Activated B cell treated with CpG ODN at 0.5 μM for 24 hours (primary cell): Measurements from ENCODE around the gene IFT80. TPM values are rescaled to one million over a fixed set of nuclear protein-coding genes. Genes with fewer than 3 reads are reported as not detected.

Experiments
- ATAC-seq: fragments of 200-7000 bp; cut with Tn5 transposase; one replicate; pipeline ENCODE4 v1.10.0; 2021; ENCODE audit warnings: low read depth, mild to moderate bottlenecking, moderate library complexity
- CTCF ChIA-PET: fragments of 350-600 bp; sonication (Branson Sonifier 250); formaldehyde crosslinking; loops from one replicate; lab custom pipeline; 2021; ENCODE audit warnings: antibody characterized with exemption; lab: Charles Lee
- POLR2A ChIA-PET: fragments of 350-600 bp; sonication (Branson Sonifier 250); formaldehyde crosslinking; loops from one replicate; lab custom pipeline; 2021; ENCODE audit warnings: antibody characterized with exemption; lab: Charles Lee
- DNase-seq: peaks from one replicate; pipeline ENCODE4 v3.0.0; 2022
- H3K27ac Mint-ChIP-seq: one replicate; pipeline ENCODE4 v1.8.0; 2020; ENCODE audit warnings: mixed read lengths
- H3K27me3 Mint-ChIP-seq: one replicate; pipeline ENCODE4 v1.8.0; 2021; ENCODE audit warnings: mixed read lengths
- H3K36me3 Mint-ChIP-seq: one replicate; pipeline ENCODE4 v1.8.0; 2021; ENCODE audit warnings: low read depth, mixed read lengths
- H3K4me1 Mint-ChIP-seq: one replicate; pipeline ENCODE4 v1.8.0; 2021; ENCODE audit warnings: mixed read lengths
- H3K4me3 Mint-ChIP-seq: one replicate; pipeline ENCODE4 v1.8.0; 2020; ENCODE audit warnings: mild to moderate bottlenecking, mixed read lengths
- H3K9me3 Mint-ChIP-seq: one replicate; pipeline ENCODE4 v1.8.0; 2020; ENCODE audit warnings: mixed read lengths
- CTCF ChIP-seq: fragments of 200-600 bp; IDR thresholded peaks from one replicate; pipeline ENCODE4 v1.8.0; 2022; ENCODE audit warnings: antibody characterized with exemption, mild to moderate bottlenecking
- intact Hi-C: fragments of 100-400 bp; cut with micrococcal nuclease; formaldehyde crosslinking; loops from one replicate; pipeline ENCODE4 v1.15.1; 2024
- total RNA-seq: library from RNA; stranded (reverse); gene quantifications from 2 replicates; pipeline ENCODE4 v1.2.3, GENCODE V29; 2022

IFT80 gene
- total RNA-seq, 1 donor from 2014 or later, result 26.7 TPM

GRCh38 chr3:160409812-160410610, 11.0 kb upstream of the IFT80 start:
- TF ChIP-seq CTCF, result no peak
- ChIA-PET POLR2A (no interaction called here), CTCF (interaction anchor here (0.5 to 6.3 kb wide), 4 partner anchors 59 to 524 kb away, joined by 3 to 73 read pairs (median 5); no protein-coding TSS in a partner anchor)
- H3K36me3 Mint-ChIP-seq, result peaks cover 37% of the 10 kb centered on the region
- peaks cover 1% of the 10 kb centered on the region for H3K4me1 Mint-ChIP-seq
- DNase-seq (no peak), ATAC-seq (no peak)
- H3K4me3 Mint-ChIP-seq, result no peak overlapping the region
- H3K9me3 Mint-ChIP-seq, result no peaks in the 10 kb centered on the region
- intact Hi-C loops, result no loop called here
- no peaks in the 10 kb centered on the region for H3K27me3 Mint-ChIP-seq
- H3K27ac Mint-ChIP-seq, result no peak overlapping the region

GRCh38 chr3:160403796-160404470, 4.9 kb upstream of the IFT80 start:
- ATAC-seq, result no peak
- intact Hi-C loops, result loop anchor here (5.0 kb wide), 1 partner anchor 572 kb away; no protein-coding TSS in a partner anchor
- peaks cover 34% of the 10 kb centered on the region for H3K36me3 Mint-ChIP-seq
- peaks cover 2% of the 10 kb centered on the region for H3K27me3 Mint-ChIP-seq
- no peak overlapping the region for H3K27ac Mint-ChIP-seq
- DNase-seq, result no peak
- H3K4me1 Mint-ChIP-seq, result peaks cover 38% of the 10 kb centered on the region
- H3K9me3 Mint-ChIP-seq, result no peaks in the 10 kb centered on the region
- POLR2A ChIA-PET, result interaction anchor here (0.9 kb wide), 1 partner anchor 45 kb away, joined by 3 read pairs; the partner anchor contains the start of gene TRIM59
- no peak for TF ChIP-seq CTCF
- H3K4me3 Mint-ChIP-seq, result peak overlapping the region; percentile 65
- CTCF ChIA-PET, result interaction anchor here (1.4 to 2.1 kb wide), 2 partner anchors 9 to 12 kb away, joined by 3 to 6 read pairs; no protein-coding TSS in a partner anchor

GRCh38 chr3:160403028-160403545, 4.1 kb upstream of the IFT80 start:
- no peak for TF ChIP-seq CTCF
- H3K4me1 Mint-ChIP-seq, result peaks cover 45% of the 10 kb centered on the region
- H3K36me3 Mint-ChIP-seq, result peaks cover 36% of the 10 kb centered on the region
- ChIA-PET CTCF (interaction anchor here (1.4 to 2.1 kb wide), 2 partner anchors 10 to 13 kb away, joined by 3 to 6 read pairs; no protein-coding TSS in a partner anchor), POLR2A (interaction anchor here (0.9 kb wide), 1 partner anchor 46 kb away, joined by 3 read pairs; the partner anchor contains the start of gene TRIM59)
- peaks cover 2% of the 10 kb centered on the region for H3K27me3 Mint-ChIP-seq
- H3K27ac Mint-ChIP-seq, result no peak overlapping the region
- H3K9me3 Mint-ChIP-seq, result no peaks in the 10 kb centered on the region
- H3K4me3 Mint-ChIP-seq, result peak overlapping the region; percentile 63
- ATAC-seq, result no peak
- no peak for DNase-seq
- intact Hi-C loops, result loop anchor here (5.0 kb wide), 1 partner anchor 571 kb away; no protein-coding TSS in a partner anchor

- no peak for ATAC-seq
- no peak for DNase-seq
- intact Hi-C loops, result loop anchor here (5.0 kb wide), 1 partner anchor 570 kb away; no protein-coding TSS in a partner anchor
- H3K4me3 Mint-ChIP-seq, result peak overlapping the region; percentile 63
- TF ChIP-seq CTCF, result no peak
- no peaks in the 10 kb centered on the region for H3K9me3 Mint-ChIP-seq
- peaks cover 47% of the 10 kb centered on the region for H3K4me1 Mint-ChIP-seq
- peaks cover 2% of the 10 kb centered on the region for H3K27me3 Mint-ChIP-seq
- ChIA-PET POLR2A (interaction anchor here (0.9 kb wide), 1 partner anchor 47 kb away, joined by 3 read pairs; the partner anchor contains the start of gene TRIM59), CTCF (interaction anchor here (2.1 kb wide), 1 partner anchor 10 kb away, joined by 6 read pairs; no protein-coding TSS in a partner anchor)
- H3K36me3 Mint-ChIP-seq, result peaks cover 34% of the 10 kb centered on the region
- no peak overlapping the region for H3K27ac Mint-ChIP-seq
Observed at GRCh38 chr3:160402221-160403027, 3.4 kb upstream of the IFT80 start.
